Endothelial cell of umbilical vein (primary cell): Measurements from ENCODE around the gene PCDHA10. TPM values are rescaled to one million over a fixed set of nuclear protein-coding genes. Genes with fewer than 3 reads are reported as not detected.

Source experiments
- BruUV-seq: library from RNA; stranded (reverse); fragments of 400-500 nt; replicated peaks from 2 replicates; lab custom pipeline; 2021; lab: Mats Ljungman, UMichigan
- CTCF ChIA-PET: fragments of 300-600, 350-600 bp; sonication (Branson Sonifier 250); formaldehyde crosslinking; loops from one replicate; lab custom pipeline; 2021; ENCODE audit warnings: antibody characterized with exemption, inconsistent platforms; lab: Charles Lee
- POLR2A ChIA-PET: fragments of 300-600, 350-600 bp; sonication (Branson Sonifier 250); formaldehyde crosslinking; loops from one replicate; lab custom pipeline; 2021; ENCODE audit warnings: antibody characterized with exemption, inconsistent platforms; lab: Charles Lee
- DNase-seq: peaks from one replicate; pipeline ENCODE4 v3.0.0-alpha.2; 2011; ENCODE audit warnings: low read depth, low spot score
- FAIRE-seq: peaks from 2 replicates; lab custom pipeline; 2011; peaks lifted over from hg19 to GRCh38; lab: Jason Lieb, UNC
- H2AFZ ChIP-seq: 2 replicates; pipeline ENCODE4 v1.6.0; 2012; ENCODE audit warnings: low read depth, low read length, control low read depth, inconsistent platforms
- H3K27ac ChIP-seq: 2 replicates; pipeline ENCODE4 v1.5.1; 2011; ENCODE audit warnings: low read depth, mild to moderate bottlenecking, control low read depth, low read length, moderate library complexity; ENCODE audit not compliant: insufficient read depth
- H3K27me3 ChIP-seq, 2 experiments: 2 replicates each; pipeline versions ENCODE4 v1.6.0 to v1.6.1; 2011; ENCODE audit warnings: low read length in 2 of 2, mixed read lengths in 1 of 2; ENCODE audit not compliant: control insufficient read depth in 2 of 2, insufficient read depth in 2 of 2
- H3K36me3 ChIP-seq, 2 experiments: 2 replicates in 1 of 2; 3 replicates in 1 of 2; pipeline ENCODE4 v1.5.1; 2011; ENCODE audit warnings: low read length in 2 of 2, mild to moderate bottlenecking in 1 of 2, moderate library complexity in 1 of 2; ENCODE audit not compliant: control insufficient read depth in 2 of 2, insufficient read depth in 2 of 2; ENCODE audit errors: extremely low read depth in 1 of 2
- H3K4me1 ChIP-seq: 3 replicates; pipeline ENCODE4 v1.5.1; 2011; ENCODE audit warnings: mild to moderate bottlenecking, low read length; ENCODE audit not compliant: control insufficient read depth, insufficient read depth; ENCODE audit errors: extremely low read depth
- H3K4me2 ChIP-seq: 2 replicates; pipeline ENCODE4 v1.6.1; 2011; ENCODE audit warnings: low read length, control low read depth, mixed read lengths; ENCODE audit not compliant: insufficient read depth
- H3K4me3 ChIP-seq, 3 experiments: fragments of 200-600 bp in 1 of 3; sonication (generic), shearing (Covaris generic) in 1 of 3; replicated peaks in 1 of 3; 2 replicates each; pipeline ENCODE4 v1.5.1; 2011 to 2016; ENCODE audit warnings: control low read depth in 3 of 3, low read length in 3 of 3, mild to moderate bottlenecking in 2 of 3, inconsistent platforms in 1 of 3, low read depth in 1 of 3, moderate library complexity in 1 of 3; ENCODE audit not compliant: insufficient read depth in 1 of 3
- H3K79me2 ChIP-seq: 2 replicates; pipeline ENCODE4 v1.6.0; 2012; ENCODE audit warnings: low read length, inconsistent platforms; ENCODE audit not compliant: control insufficient read depth, insufficient read depth
- H3K9ac ChIP-seq: replicated peaks from 2 replicates; pipeline ENCODE3; 2011; ENCODE audit warnings: low read length, control low read depth; ENCODE audit not compliant: insufficient read depth; ENCODE audit errors: extremely low read depth
- H3K9me1 ChIP-seq: replicated peaks from 3 replicates; pipeline ENCODE4 v1.6.0; 2011; ENCODE audit warnings: mild to moderate bottlenecking, low read length; ENCODE audit not compliant: control insufficient read depth, insufficient read depth; ENCODE audit errors: extremely low read depth
- H3K9me3 ChIP-seq: replicated peaks from 2 replicates; pipeline ENCODE4 v1.5.1; 2012; ENCODE audit warnings: low read length, inconsistent platforms; ENCODE audit not compliant: control insufficient read depth, insufficient read depth
- H4K20me1 ChIP-seq: replicated peaks from 2 replicates; pipeline ENCODE3; 2011; ENCODE audit warnings: mild to moderate bottlenecking, low read length; ENCODE audit not compliant: control insufficient read depth, insufficient read depth; ENCODE audit errors: extremely low read depth
- CTCF ChIP-seq, 2 donors: IDR thresholded peaks; 1 replicate in 1 of 2; 2 replicates in 1 of 2; pipeline ENCODE4 v1.5.1; 2011; ENCODE audit warnings: low read length in 2 of 2, mild to moderate bottlenecking in 2 of 2, moderate library complexity in 2 of 2, control low read depth in 1 of 2, inconsistent platforms in 1 of 2, low read depth in 1 of 2; ENCODE audit not compliant: insufficient read depth in 1 of 2; ENCODE audit errors: extremely low read depth in 1 of 2
- EZH2 ChIP-seq: IDR thresholded peaks from 2 replicates; pipeline ENCODE4 v1.6.1; 2012; ENCODE audit warnings: borderline replicate concordance, low read depth, mild to moderate bottlenecking, moderate library complexity, low read length, inconsistent platforms; ENCODE audit not compliant: severe bottlenecking
- JUN ChIP-seq: IDR thresholded peaks from 2 replicates; pipeline ENCODE4 v1.6.1; 2011; ENCODE audit warnings: borderline replicate concordance, low read depth; ENCODE audit not compliant: insufficient read length, insufficient read depth
- POLR2A ChIP-seq: IDR thresholded peaks from 2 replicates; pipeline ENCODE4 v1.6.1; 2012; ENCODE audit warnings: low read depth, mild to moderate bottlenecking, control low read depth, low read length
- dilution Hi-C: fragments of 300-500 bp; cut with MboI; formaldehyde crosslinking; loops from one replicate; pipeline ENCODE4 v1.15.0; 2019; ENCODE audit warnings: low sequenced_read_pairs; ENCODE audit not compliant: extremely low pct_ligation_motif_present
- intact Hi-C: fragments of 100-400 bp; cut with micrococcal nuclease; formaldehyde crosslinking; loops from one replicate; pipeline ENCODE4 v1.10.0; 2022
- polyA plus RNA-seq, 4 experiments: library from polyadenylated mRNA; depleted of rRNA in 3 of 4; stranded (reverse) in 3 of 4; unstranded in 1 of 4; fragments of >200 nt; gene quantifications; 2 replicates each; pipeline versions ENCODE4 v1.2.1 to v1.2.3, GENCODE V29; 2011 to 2012; ENCODE audit warnings: missing spikeins in 1 of 4
- total RNA-seq: library from RNA; stranded (reverse); gene quantifications from 2 replicates; pipeline ENCODE4 v1.2.3, GENCODE V29; 2021
- TF ChIP-seq, protein P1 (sequence below): IDR thresholded peaks from 2 replicates; pipeline ENCODE4 v1.6.1; 2011; ENCODE audit not compliant: insufficient read depth, insufficient read length

The PCDHA10 gene
- total and polyA plus RNA-seq, 2 donors (not counting 3 experiments of a cell fraction or from before 2014, with no cell fraction given): 0.11 to 0.18 TPM

GRCh38 chr5:140821375-140822280 is 34.1 kb upstream of the PCDHA10 start, which contains the start of gene PCDHA5:
Gene PCDHA5 (plus strand): TSS chr5:140821613.
- ChIA-PET POLR2A (no interaction called here), CTCF (interaction anchor here (1.0 kb wide), 1 partner anchor 16 kb away, joined by 3 read pairs; no protein-coding TSS in a partner anchor)
- Histone ChIP-seq H3K9me1 (no peaks in the 10 kb centered on the region), H3K36me3 (no peaks in the 10 kb centered on the region), H3K4me3 (no peak within 1 kb of the TSS), H4K20me1 (no peaks in the 10 kb centered on the region), H3K9ac (no peak within 1 kb of the TSS), H3K27ac (no peak within 1 kb of the TSS), H3K79me2 (no peaks in the 10 kb centered on the region), H3K9me3 (no peaks in the 10 kb centered on the region), H3K4me2 (no peak within 1 kb of the TSS), H2AFZ (no peak within 1 kb of the TSS), H3K27me3 (no peaks in the 10 kb centered on the region), H3K4me1 (no peaks in the 10 kb centered on the region)
- intact Hi-C loops: loop anchor here (1.0 kb wide), 1 partner anchor 220 kb away; no protein-coding TSS in a partner anchor
- dilution Hi-C loops: no loop called here
- DNase-seq (peak; percentile 38), FAIRE-seq (peak; percentile 78)
- TF ChIP-seq CTCF (IDR thresholded peaks at IDR 0.05; ENCODE audit: extremely low read depth in 1 of 2, insufficient read depth in 1 of 2, low read depth in 1 of 2, low read length in 2 of 2) (peak; percentile 49 to 59), POLR2A (no peak), EZH2 (no peak), JUN (no peak)
- TF ChIP-seq, protein P1, sequence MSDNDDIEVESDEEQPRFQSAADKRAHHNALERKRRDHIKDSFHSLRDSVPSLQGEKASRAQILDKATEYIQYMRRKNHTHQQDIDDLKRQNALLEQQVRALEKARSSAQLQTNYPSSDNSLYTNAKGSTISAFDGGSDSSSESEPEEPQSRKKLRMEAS: no peak
- no TSS peak for BruUV-seq
